Measurements from ENCODE around the gene MAGI2. TPM values are rescaled to one million over a fixed set of nuclear protein-coding genes. Genes with fewer than 3 reads are reported as not detected.
"Not testable (repeated sequence)": the region's sequence is repeated elsewhere in the genome, so short reads cannot be mapped to it uniquely, and the experiment has no call there.

Gene MAGI2
- total and polyA plus RNA-seq, 8 donors, result 6.1 to 9.2 (median 7.1) TPM

GRCh38 chr7:79091011-79091410, 362.5 kb downstream of the MAGI2 start:
- no peak for ATAC-seq
- H3K4me1 ChIP-seq, result no peaks in the 10 kb centered on the region
- no peak for DNase-seq
- H3K27ac ChIP-seq, result no peak overlapping the region
- H3K4me3 ChIP-seq, result no peak overlapping the region
- peaks cover 0 to 7% of the 10 kb centered on the region in 2 donors for H3K9me3 ChIP-seq
- no peaks in the 10 kb centered on the region for H3K27me3 ChIP-seq
- no peaks in the 10 kb centered on the region for H3K36me3 ChIP-seq
- TF ChIP-seq CTCF (IDR thresholded peaks at IDR 0.05), result no peak
- intact Hi-C loops (cut with DNase I), result no loop called here

DNA sequence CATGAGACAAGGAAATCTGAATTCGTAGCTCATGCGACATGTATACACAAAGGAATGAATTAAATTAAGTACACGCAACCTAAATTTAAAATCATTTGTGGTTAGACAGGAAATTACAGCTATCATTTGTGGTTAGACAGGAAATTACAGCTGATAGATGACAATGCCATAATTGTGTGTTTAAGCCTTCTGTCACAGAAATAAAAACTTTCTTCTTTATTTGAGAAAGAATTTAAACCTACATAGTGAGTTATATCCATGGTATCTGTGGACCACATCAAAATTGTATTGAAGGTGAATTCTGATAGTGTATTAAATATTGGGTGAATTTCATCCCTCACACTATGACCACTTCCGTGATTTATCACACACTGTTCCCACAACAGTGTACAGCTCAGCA, 362.9 kb downstream of the MAGI2 start:
- H3K4me3 ChIP-seq, result no peak overlapping the region
- H3K36me3 ChIP-seq, result no peaks in the 10 kb centered on the region
- peaks cover 0 to 7% of the 10 kb centered on the region in 2 donors for H3K9me3 ChIP-seq
- DNase-seq (no peak), ATAC-seq (no peak)
- H3K27ac ChIP-seq, result no peak overlapping the region
- no peaks in the 10 kb centered on the region for H3K4me1 ChIP-seq
- intact Hi-C loops (cut with DNase I), result no loop called here
- H3K27me3 ChIP-seq, result no peaks in the 10 kb centered on the region
- no peak for TF ChIP-seq CTCF (IDR thresholded peaks at IDR 0.05)

DNA sequence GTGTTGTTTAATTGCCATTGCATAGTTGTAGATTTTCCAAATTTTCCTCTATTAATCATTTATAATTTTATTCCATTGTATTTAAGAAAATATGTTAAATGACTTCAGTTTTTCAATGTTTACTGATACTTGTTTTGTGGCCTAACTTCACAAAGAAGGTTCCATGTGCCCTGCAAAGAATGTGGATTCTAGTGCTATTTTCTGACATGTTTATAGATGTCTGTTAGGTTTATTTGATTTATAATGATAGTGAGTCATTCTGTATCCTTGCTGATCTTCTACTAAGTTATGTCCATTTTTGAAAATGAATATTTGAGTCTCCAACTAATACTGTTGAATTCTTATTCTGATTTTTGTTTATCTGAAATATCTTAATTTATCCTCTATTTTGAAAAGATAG, 369.0 kb downstream of the MAGI2 start:
- TF ChIP-seq CTCF (IDR thresholded peaks at IDR 0.05), result no peak
- Histone ChIP-seq H3K27ac (no peak overlapping the region), H3K4me1 (no peaks in the 10 kb centered on the region), H3K27me3 (no peaks in the 10 kb centered on the region), H3K4me3 (no peak overlapping the region), H3K36me3 (no peaks in the 10 kb centered on the region), H3K9me3 (peaks cover 0 to 7% of the 10 kb centered on the region in 2 donors)
- intact Hi-C loops (cut with DNase I), result no loop called here
- no peak for DNase-seq
- no peak for ATAC-seq

DNA sequence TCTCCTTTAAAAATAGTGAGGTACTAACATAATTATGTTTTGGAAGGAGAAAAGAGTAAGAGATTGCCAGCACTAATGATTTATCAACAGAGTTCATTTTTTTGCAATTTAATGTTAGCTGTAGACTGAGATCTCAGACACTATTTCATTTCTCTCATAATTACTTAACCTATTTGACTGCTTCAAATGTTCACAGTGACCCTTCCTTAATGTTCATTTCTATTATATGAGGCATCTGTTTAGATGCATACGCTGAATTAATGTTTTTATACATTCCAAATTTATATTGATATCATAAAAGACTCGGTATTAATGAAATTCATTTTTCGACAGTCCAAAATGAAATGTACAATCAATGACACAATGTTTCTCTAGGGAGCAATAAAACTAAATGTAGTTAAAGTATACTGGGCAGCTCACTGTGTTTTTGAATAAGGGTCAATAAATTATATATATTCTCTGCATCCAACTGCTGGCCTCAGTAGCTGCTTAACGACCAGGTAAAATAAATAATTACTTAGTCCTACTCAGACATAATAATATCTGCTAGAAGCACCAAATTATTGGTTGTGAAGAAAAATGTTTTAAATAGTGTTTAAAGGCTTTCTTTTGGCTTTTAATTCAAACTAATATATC, 373.4 kb downstream of the MAGI2 start:
- Histone ChIP-seq H3K4me1 (no peaks in the 10 kb centered on the region), H3K27ac (no peak overlapping the region), H3K4me3 (no peak overlapping the region), H3K36me3 (no peaks in the 10 kb centered on the region), H3K27me3 (no peaks in the 10 kb centered on the region), H3K9me3 (no peaks in the 10 kb centered on the region)
- intact Hi-C loops (cut with DNase I), result no loop called here
- ATAC-seq (no peak), DNase-seq (no peak)
- no peak for TF ChIP-seq CTCF (IDR thresholded peaks at IDR 0.05)

GRCh38 chr7:79078273-79078672, 375.2 kb downstream of the MAGI2 start:
- H3K9me3 ChIP-seq, result no peaks in the 10 kb centered on the region
- intact Hi-C loops (cut with DNase I), result no loop called here
- no peaks in the 10 kb centered on the region for H3K36me3 ChIP-seq
- H3K4me1 ChIP-seq, result no peaks in the 10 kb centered on the region
- DNase-seq, result no peak
- ATAC-seq, result peak; percentile 17
- H3K27ac ChIP-seq, result no peak overlapping the region
- no peaks in the 10 kb centered on the region for H3K27me3 ChIP-seq
- H3K4me3 ChIP-seq, result no peak overlapping the region
- no peak for TF ChIP-seq CTCF (IDR thresholded peaks at IDR 0.05)

DNA sequence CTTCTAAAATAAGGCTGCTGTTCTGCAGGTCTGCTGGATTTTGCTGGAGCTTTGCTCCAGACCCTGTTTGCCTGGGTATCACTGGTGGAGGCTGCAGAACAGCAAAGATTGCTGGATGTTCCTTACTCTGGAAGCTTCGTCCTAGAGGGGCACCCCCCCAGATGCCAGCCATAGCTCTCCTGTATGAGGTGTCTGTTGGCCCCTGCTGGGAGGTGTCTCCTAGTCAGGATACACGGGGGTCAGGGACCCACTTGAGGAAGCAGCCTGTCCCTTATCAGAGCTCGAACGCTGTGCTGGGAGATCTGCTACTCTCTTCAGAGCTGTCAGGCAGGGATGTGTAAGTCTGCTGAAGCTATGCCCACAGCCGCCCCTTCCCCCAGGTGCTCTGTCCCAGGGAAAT, 382.3 kb downstream of the MAGI2 start:
- H3K27me3 ChIP-seq; H3K27ac ChIP-seq; H3K4me1 ChIP-seq; DNase-seq; intact Hi-C loops (cut with DNase I); H3K4me3 ChIP-seq; H3K36me3 ChIP-seq; ATAC-seq: not testable (repeated sequence)
- H3K9me3 ChIP-seq, result peaks cover 0 to 17% of the 10 kb centered on the region in 2 donors

All from left lung (tissue), 10 donors.